Measurements from ENCODE around the gene TFDP3. TPM values are rescaled to one million over a fixed set of nuclear protein-coding genes. Genes with fewer than 3 reads are reported as not detected.

The TFDP3 gene
- total RNA-seq, 1 experiment from 2014 or later = not detected

- Histone ChIP-seq H3K36me3 (ENCODE audit: low read depth, low read length) (no peaks in the 10 kb centered on the region), H2AFZ (ENCODE audit: low read length) (no peak overlapping the region), H3K9ac (ENCODE audit: low read length) (no peak overlapping the region), H3K9me3 (ENCODE audit: low read length) (no peaks in the 10 kb centered on the region), H3K4me1 (ENCODE audit: insufficient read depth, low read length) (peaks cover 14% of the 10 kb centered on the region), H3K9me2 (replicated peaks; ENCODE audit: low read length) (no peaks in the 10 kb centered on the region), H3K79me2 (ENCODE audit: low read length) (no peaks in the 10 kb centered on the region), H3K4me2 (ENCODE audit: low read length) (no peak overlapping the region), H3K27ac (ENCODE audit: low read length) (no peak overlapping the region), H3K27me3 (ENCODE audit: low read length) (no peaks in the 10 kb centered on the region), H3K4me3 (ENCODE audit: low read length) (no peak overlapping the region), H4K20me1 (ENCODE audit: low read length) (no peaks in the 10 kb centered on the region), H3F3A (ENCODE audit: low read length, unreplicated experiment) (no peaks in the 10 kb centered on the region)
- no peak for DNase-seq
- intact Hi-C loops (cut with micrococcal nuclease) = loop anchor here (10.0 kb wide), 3 partner anchors 74 to 414 kb away; partner anchors contain the start of gene GPC4
- no TSS peak for BruUV-seq (replicated peaks)
- ATAC-seq = no peak
- POLR2A ChIA-PET (ENCODE audit: unreplicated experiment) = interaction anchor here (0.6 kb wide), 1 partner anchor 22 kb away, joined by 7 read pairs; no protein-coding TSS in a partner anchor
- TF ChIP-seq EZH2phosphoT487 (IDR thresholded peaks at IDR 0.05; ENCODE audit: borderline replicate concordance, low read length) = no peak
- TF ChIP-seq CTCF (conservative IDR thresholded peaks at IDR 0.05; ENCODE audit: low read depth, low read length) = no peak
- no peak for TF ChIP-seq EZH2 (IDR thresholded peaks at IDR 0.05; ENCODE audit: low read length, unreplicated experiment)
- CTCF ChIA-PET = interaction anchor here (0.6 to 1.2 kb wide), 2 partner anchors 82 to 205 kb away, joined by 3 to 4 read pairs; no protein-coding TSS in a partner anchor
Measured at GRCh38 chrX:133251204-133251603, 33.0 kb upstream of the TFDP3 start.

GRCh38 chrX:133250184-133251100, 32.3 kb upstream of the TFDP3 start:
- Histone ChIP-seq H3F3A (ENCODE audit: low read length, unreplicated experiment) (no peaks in the 10 kb centered on the region), H3K9me3 (ENCODE audit: low read length) (no peaks in the 10 kb centered on the region), H3K9me2 (replicated peaks; ENCODE audit: low read length) (no peaks in the 10 kb centered on the region), H3K9ac (ENCODE audit: low read length) (no peak overlapping the region), H3K27ac (ENCODE audit: low read length) (no peak overlapping the region), H3K36me3 (ENCODE audit: low read depth, low read length) (no peaks in the 10 kb centered on the region), H3K4me2 (ENCODE audit: low read length) (no peak overlapping the region), H2AFZ (ENCODE audit: low read length) (no peak overlapping the region), H3K79me2 (ENCODE audit: low read length) (no peaks in the 10 kb centered on the region), H3K4me1 (ENCODE audit: insufficient read depth, low read length) (peaks cover 14% of the 10 kb centered on the region), H3K4me3 (ENCODE audit: low read length) (no peak overlapping the region), H3K27me3 (ENCODE audit: low read length) (no peaks in the 10 kb centered on the region), H4K20me1 (ENCODE audit: low read length) (no peaks in the 10 kb centered on the region)
- ChIA-PET CTCF (interaction anchor here (0.6 to 1.2 kb wide), 3 partner anchors 82 to 1523 kb away, joined by 3 to 4 read pairs (median 4); no protein-coding TSS in a partner anchor), POLR2A (ENCODE audit: unreplicated experiment) (no interaction called here)
- TF ChIP-seq EZH2 (IDR thresholded peaks at IDR 0.05; ENCODE audit: low read length, unreplicated experiment) (no peak), CTCF (conservative IDR thresholded peaks at IDR 0.05; ENCODE audit: low read depth, low read length) (no peak), EZH2phosphoT487 (IDR thresholded peaks at IDR 0.05; ENCODE audit: borderline replicate concordance, low read length) (no peak)
- no TSS peak for BruUV-seq (replicated peaks)
- ATAC-seq = no peak
- intact Hi-C loops (cut with micrococcal nuclease) = loop anchor here (10.0 kb wide), 3 partner anchors 74 to 414 kb away; partner anchors contain the start of gene GPC4
- DNase-seq = no peak
